ENCODE results near the gene GNAS.

GNAS gene

GRCh38 chr20:58923117-58923712, 70.7 kb downstream of the GNAS start:
- no peak overlapping the region for H3K27ac ChIP-seq

GRCh38 chr20:58926802-58927489, 74.4 kb downstream of the GNAS start:
- TF ChIP-seq CTCF (IDR thresholded peaks at IDR 0.05) = no peak
- H3K4me1 ChIP-seq (ENCODE audit: control insufficient read depth in 1 of 2, insufficient read depth in 1 of 2, low read depth in 1 of 2, low read length in 1 of 2) = no peaks in the 10 kb centered on the region
- no peaks in the 10 kb centered on the region for H3K36me3 ChIP-seq
- H3K9me3 ChIP-seq = no peaks in the 10 kb centered on the region
- no peaks in the 10 kb centered on the region for H3K27me3 ChIP-seq
- H3K27ac ChIP-seq = no peak overlapping the region
- no peak overlapping the region for H3K4me3 ChIP-seq (ENCODE audit: low read depth in 1 of 2, low read length in 1 of 2)

More at GRCh38 chr20:58923117-58923712, 70.7 kb downstream of the GNAS start:
- Histone ChIP-seq H3K36me3 (no peaks in the 10 kb centered on the region), H3K4me3 (ENCODE audit: low read depth in 1 of 2, low read length in 1 of 2) (no peak overlapping the region), H3K9me3 (no peaks in the 10 kb centered on the region), H3K27me3 (peaks cover 5% of the 10 kb centered on the region), H3K4me1 (ENCODE audit: control insufficient read depth in 1 of 2, insufficient read depth in 1 of 2, low read depth in 1 of 2, low read length in 1 of 2) (no peaks in the 10 kb centered on the region)
- no peak for TF ChIP-seq CTCF (IDR thresholded peaks at IDR 0.05)

- no peak for TF ChIP-seq CTCF (IDR thresholded peaks at IDR 0.05)
- no peaks in the 10 kb centered on the region for H3K4me1 ChIP-seq (ENCODE audit: control insufficient read depth in 1 of 2, insufficient read depth in 1 of 2, low read depth in 1 of 2, low read length in 1 of 2)
- no peaks in the 10 kb centered on the region for H3K36me3 ChIP-seq
- no peaks in the 10 kb centered on the region for H3K27me3 ChIP-seq
- H3K4me3 ChIP-seq (ENCODE audit: low read depth in 1 of 2, low read length in 1 of 2) = no peak overlapping the region
- no peaks in the 10 kb centered on the region for H3K9me3 ChIP-seq
- no peak overlapping the region for H3K27ac ChIP-seq
Measured at GRCh38 chr20:58927490-58928061, 75.1 kb downstream of the GNAS start.

GRCh38 chr20:58930496-58930895, 78.0 kb downstream of the GNAS start:
- Histone ChIP-seq H3K9me3 (no peaks in the 10 kb centered on the region), H3K4me3 (ENCODE audit: low read depth in 1 of 2, low read length in 1 of 2) (no peak overlapping the region), H3K4me1 (ENCODE audit: control insufficient read depth in 1 of 2, insufficient read depth in 1 of 2, low read depth in 1 of 2, low read length in 1 of 2) (no peaks in the 10 kb centered on the region), H3K36me3 (no peaks in the 10 kb centered on the region), H3K27ac (no peak overlapping the region), H3K27me3 (no peaks in the 10 kb centered on the region)
- TF ChIP-seq CTCF (IDR thresholded peaks at IDR 0.05) = no peak

- no peak for TF ChIP-seq CTCF (IDR thresholded peaks at IDR 0.05)
- H3K36me3 ChIP-seq = no peaks in the 10 kb centered on the region
- no peaks in the 10 kb centered on the region for H3K9me3 ChIP-seq
- no peak overlapping the region for H3K27ac ChIP-seq
- no peaks in the 10 kb centered on the region for H3K4me1 ChIP-seq (ENCODE audit: control insufficient read depth in 1 of 2, insufficient read depth in 1 of 2, low read depth in 1 of 2, low read length in 1 of 2)
- H3K27me3 ChIP-seq = no peaks in the 10 kb centered on the region
- no peak overlapping the region for H3K4me3 ChIP-seq (ENCODE audit: low read depth in 1 of 2, low read length in 1 of 2)
Measured at GRCh38 chr20:58932170-58932569, 79.7 kb downstream of the GNAS start.
